ENCODE results near the gene NEK4.
"Not testable (repeated sequence)": the region's sequence is repeated elsewhere in the genome, so short reads cannot be mapped to it uniquely, and the experiment has no call there.

NEK4 gene

DNA sequence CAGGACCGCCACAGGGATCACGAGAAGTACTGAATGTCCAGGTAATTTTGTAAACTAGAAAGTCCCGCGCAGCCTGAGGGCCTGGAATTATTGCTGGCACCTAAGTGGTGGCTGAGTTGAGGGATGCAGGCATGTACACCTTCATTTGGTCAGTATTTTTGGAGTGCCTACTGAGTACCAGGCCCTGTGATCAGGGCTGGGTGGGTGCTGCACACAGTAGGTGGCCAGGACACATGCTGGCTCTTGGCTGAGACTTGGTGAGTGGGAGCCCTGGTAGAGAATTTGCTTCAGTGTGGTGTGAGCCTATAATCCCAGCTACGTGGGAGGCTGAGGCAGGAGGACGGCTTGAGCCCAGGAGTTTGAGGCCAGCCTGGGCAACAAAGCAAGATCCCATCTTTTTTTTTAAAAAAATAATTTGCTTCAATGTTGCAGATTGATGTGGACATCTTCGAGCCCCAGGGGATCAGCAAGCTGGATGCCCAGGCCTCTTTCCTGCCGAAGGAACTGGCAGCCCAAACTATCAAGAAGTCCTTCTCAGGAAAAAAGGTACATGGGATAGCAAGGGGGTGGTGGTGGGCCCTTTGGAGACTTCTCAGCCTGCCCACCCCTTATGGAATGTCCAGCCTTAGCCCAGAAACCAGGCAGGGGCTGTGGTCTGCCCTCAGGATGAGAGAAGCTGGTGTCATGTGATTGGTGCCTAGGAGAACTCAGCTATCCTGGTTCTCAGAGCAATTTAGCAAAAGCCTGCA is 9.3 kb upstream of the NEK4 start:
- DNase-seq = no peak

DNA sequence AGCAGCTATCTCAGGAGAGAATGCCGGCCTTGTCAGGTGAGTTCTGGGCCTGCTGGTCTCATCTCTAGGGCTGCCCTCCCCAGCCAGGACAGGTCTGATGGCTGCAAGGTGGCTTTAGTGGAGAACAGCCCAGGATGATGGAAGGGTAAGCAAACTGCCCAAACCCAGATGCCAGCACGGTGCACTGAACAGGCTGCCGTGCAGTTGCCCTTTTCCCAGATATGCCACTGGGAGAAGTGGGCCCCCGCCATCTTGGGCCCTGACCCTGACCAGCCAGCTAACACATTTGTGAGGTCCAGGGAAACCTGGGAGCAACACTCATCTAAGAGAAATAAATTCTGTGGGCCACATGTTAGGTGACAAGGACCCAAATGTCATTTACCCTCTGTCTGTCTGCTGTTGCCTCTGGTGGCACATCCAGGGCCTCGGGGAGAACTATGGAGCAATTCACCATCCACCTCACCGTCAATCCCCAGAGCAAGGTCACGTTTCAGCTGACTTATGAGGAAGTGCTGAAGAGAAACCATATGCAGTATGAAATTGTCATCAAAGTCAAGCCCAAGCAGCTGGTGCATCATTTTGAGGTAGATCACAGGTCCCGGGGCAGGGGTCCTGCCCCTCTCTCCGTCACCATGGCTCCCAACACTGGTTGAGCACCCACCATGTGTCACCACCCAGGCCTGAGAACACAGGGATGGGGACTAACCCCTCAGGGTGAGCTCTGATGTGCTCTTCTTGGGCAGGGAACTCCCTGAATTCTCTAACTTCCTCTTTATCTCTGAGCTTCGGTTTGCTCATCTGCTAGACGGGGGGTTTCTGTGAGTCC is 8.5 kb upstream of the NEK4 start:
- no peak for DNase-seq

DNA sequence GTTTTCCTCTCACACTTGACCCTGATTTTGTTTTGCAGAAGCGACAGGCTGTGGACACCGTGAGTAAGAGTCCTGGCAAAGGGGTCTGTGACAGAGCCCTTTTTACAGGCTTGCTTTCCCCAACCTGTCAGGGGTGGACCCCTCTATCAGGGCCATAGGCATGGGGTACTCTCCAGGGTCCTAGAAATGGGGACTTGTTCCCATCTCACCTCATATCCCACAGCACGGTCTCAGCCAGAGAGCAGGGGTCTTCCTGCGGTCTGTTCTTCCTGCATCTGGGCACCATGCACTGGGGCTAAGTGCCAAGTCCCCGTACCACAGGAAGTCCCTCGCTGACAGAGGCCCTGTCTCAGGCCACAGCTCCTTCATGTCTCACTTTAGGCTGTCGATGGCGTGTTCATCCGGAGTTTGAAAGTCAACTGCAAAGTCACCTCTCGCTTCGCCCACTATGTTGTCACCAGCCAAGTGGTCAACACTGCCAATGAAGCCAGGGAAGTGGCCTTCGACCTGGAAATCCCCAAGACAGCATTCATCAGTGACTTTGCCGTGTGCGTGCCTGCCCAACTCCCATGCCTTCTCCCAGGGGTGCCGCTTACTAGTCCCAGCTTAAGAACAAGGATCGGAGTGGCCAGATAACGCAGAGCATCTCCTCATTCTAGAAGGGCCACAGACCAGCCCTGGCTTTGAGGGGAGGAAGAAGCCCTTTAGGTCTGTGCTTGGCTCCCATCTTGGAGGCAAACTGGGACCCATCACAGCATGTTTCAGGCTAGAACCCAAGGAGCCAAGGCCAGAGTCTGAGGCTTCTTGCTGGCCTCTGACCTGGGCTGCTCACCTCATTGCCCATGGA is 7.4 kb upstream of the NEK4 start:
- no peak for DNase-seq

DNA sequence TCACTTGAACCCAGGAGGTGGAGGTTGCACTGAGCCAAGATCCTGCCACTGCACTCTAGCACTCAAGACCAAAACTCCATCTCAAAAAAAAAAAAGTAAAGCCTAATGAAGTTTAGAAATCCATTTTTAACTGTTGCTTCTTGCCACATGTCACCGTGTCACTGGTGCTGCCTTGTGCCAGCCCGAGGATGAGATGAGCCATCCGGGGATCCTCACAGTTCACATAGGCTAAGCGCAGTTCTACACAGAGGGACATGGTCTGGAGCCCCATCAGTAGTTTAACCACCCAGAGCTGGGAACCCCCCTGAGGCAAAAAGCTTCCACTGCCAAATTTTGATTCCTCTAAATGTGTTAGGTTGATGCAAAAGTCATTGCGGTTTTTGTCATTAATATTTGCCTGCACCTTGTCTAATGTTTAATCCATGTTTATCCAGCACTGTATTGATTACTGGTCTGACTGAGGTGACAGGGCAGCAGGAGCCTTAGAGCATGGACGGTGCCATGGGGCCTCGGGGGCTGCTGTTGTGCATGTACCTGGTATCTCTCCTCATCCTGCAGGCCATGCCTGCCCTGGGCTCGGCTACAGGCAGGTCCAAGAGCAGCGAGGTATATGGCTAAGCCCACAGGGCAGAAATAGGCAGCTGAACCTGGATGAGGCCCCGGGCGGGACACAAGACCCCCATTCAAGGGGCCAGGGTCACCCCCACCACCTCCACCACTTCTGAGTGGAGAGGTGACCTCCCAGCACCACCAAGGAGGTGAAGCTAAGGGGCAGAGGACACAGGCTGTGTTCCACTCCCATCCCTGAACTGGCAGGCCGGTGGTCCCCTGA is 6.6 kb upstream of the NEK4 start, which contains the start of gene ITIH1:
Gene ITIH1, plus strand, starts transcription at position 473 of the 832 bp plus-strand sequence. Its CDS starts 17 bp downstream, at position 490.
- DNase-seq = no peak

DNA sequence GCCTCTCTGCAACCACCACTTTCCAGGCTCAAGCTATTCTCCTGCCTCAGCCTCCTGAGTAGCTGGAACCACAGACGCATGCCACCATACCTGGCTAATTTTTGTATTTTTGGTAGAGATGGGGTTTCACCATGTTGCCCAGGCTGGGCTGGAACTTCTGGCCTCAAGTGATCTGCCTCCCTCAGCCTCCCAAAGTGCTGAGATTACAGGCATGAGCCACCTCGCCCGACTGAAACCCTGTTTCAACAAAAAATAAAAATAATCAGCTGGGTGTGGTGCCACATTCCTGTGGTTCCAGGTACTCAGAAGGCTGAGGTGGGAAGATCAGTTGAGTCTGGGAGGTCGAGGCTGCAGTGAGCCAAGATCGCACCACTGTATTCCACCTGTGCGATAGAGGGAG is 5.7 kb upstream of the NEK4 start:
- DNase-seq = not testable (repeated sequence)

DNA sequence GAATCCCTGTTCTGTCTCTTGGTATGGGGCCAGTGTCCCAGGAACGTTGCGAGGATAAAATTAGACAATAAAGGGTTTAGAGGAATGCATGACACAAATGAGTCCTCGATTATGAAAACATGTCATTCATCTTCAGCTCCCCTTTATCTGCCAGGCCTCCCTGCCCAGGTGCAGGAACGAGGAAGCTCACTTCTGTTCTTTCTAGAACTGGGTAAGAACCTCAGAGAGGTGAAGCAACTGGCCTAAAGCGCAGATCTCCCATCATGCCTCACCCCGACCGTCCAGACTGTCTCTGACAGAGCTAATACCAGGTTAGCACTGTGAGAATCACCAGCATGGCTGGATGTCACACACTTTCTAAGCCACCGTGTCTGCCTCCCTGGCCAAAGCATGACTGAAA is 5.1 kb upstream of the NEK4 start:
- DNase-seq = no peak

DNA sequence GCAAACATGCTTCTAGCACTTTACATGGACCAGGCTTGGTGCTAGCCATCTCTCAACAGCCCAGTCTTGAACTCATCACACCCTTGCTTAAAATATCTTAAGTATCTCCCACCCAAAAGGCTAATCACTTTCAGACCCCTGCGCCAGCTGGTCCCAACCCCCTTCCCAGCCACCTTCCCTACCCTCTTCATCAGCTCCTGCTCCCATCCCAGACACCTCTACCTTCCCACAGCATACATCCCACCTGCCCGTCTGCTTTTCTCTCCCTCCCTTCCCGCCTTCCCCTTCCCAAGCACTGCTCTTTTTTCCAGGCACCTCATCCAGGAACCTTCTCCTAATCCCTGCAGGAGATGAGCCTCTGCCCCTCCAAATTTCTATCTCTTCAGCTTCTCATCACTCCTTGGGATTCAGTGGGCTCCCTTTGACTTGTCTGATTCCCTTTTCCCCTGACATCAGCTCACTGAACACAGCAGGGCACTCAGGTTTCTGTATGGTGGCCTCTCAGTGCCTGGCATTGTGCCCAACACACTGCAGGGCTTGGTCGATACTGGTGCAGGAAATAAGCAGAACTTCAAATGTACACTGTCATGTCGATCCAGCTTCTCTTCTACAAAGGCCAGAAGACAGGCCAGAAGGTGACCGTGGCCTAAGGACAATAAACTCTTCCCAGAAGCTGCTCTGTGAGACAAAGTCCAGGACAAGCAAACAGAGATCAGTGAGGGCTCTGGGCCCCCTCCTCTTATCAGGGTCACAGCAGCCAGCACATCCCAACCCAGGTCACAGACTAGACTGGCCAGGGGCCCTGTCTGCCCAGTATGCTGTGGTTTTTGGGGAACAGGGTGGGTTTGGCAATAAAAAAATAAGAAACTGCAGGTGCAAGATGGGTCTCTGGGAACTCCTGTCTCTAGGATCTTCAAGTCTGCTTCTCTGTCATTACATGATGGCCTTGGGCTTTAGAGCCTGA is 4.4 kb upstream of the NEK4 start:
- DNase-seq = peak in 1 of 56 donors; percentile 12

DNA sequence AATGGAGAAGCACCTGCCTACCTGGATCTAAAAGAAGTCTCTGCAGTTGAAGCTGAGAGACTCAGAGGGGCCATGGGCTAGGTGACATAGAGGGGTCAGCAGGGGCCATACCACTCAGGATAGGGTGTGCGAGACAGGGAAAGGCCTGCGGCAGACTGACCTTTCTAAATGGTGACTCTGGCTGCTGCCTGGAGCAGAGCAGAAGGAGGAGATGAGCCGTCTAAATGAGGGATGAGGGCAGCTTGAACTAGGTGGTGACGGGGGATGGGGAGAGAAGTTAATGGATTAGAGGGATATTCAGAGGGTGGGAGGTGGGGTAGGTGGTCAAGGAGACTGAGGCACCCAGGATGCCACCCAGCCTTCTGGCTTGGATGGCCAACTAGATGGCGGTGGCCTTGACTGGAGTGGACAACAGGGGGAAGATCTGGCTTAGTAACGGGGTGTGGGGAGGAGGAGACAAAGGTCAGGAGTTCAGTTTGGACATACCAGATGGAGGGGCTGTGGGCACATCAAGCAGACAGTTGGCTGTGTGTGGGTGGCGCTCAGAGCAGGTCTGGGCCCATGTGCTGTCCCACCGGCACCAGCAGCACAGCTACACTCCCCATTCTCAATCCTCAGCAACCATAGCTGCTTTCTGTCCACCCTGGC is 3.5 kb upstream of the NEK4 start:
- DNase-seq = no peak

DNA sequence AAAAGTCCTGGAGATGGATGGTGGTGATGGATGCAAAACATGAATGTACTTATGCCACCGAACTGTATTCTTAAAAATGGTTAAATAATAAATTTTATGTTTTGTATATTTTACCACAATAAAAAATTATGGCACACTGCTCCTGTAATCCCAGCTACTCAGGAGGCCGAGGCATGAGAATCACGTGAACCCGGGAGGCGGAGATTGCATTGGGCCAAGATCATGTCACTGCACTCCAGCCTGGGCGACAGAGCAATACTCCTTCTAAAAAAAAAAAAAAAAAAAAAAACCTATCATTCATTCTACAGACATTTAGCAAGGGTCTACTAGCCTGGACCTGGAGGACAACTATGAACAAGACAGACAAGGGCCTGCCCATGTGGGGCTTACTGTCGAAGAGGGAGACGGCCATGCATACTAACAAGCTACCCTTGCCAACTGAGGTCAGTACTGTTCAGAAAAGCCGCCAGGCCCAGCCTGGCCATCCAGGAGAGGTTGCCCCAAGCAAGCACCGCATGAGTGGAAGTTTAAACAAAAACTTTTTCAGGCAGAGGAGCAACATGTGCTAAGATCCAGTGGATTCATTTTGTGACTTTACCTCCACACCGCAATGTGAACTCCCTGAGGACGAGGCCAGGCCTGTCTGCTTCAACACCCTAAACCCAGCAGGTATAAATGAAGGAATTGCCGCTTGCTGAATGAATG is 2.8 kb upstream of the NEK4 start:
- DNase-seq = no peak

DNA sequence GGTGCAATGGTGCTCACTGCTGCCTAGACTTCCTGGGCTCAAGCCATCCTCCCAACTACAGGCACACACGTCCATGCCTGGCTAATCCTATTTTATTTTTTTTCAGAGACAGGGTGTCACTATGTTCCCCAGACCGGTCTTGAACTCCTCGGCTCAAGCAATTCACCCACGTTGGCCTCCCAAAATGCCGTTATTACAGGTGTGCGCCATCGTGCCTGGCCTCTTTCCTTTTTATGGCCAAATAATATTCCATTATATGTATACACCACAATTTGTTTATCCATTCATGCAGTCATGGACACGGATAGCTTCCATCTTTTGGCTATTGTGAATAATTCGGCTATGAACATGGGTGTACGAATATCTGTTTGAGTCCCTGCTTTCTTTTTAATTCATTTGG is 962 bp upstream of the NEK4 start:
- DNase-seq = no peak

DNA sequence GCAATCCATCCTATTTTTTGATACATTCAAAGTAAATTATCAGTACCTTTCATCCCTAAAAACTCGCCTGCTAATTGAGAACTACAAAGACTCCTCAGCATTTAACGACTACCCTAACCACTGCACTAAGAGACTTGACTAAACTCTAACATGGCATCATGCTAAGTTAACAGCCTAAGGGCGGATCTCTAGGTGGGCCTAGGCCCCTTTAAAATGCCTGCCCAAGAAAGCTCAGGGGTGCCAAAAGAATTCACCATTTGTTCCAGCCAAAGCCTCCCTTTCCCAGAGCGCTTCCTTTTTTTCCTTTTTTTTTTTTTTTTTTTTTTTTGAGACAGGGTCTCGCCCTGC is 568 bp upstream of the NEK4 start:
- DNase-seq = no peak

DNA sequence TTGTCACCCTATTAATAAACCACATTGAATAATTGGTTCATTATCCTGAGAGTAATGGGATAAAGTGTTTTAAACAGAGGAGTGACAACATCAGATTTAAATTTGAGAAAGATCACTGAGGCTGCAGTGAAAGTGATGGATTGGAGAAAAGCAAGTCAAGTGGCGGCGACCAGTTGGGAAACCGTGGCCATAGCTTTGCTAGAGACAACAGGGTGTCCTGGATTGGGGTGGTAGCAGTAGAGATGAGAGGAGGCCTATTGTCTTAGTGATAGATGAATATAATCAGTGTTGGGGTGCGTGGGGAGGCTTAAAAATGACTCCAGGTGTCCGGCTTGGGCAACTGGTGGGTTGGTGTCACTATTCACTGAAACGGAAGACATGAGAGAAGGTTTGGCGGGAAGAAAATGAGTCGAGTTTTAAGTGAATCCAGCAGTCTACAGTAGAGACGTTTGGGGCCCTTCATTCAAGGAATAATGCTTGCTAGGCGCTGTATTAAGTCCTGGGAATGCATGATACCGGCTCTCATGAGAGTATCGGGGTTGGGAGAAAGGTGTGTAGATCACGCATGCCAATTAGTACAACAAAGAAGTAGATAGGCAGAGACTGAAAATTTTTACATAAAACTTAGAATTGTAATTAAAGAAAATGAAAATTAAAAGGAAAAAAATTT is 819 bp downstream of the NEK4 start:
- no peak for DNase-seq

DNA sequence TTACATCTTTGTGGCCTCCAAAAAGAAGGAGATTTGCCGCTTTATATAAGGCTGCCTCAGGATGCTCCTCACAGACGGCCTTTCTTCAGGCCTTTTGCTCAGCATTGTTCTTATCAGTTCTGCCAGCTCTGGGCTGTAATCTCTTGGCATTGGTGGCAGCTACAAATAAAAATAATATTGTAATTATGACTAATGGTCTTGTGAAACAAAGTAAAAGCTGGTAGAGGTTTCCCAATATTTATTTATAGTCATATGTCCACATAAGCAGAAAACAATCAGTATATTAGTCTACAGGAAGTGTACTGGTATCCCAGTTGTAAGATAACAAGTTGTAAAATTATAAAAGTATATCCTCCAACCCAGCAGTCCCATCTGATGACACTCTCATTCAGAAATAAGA is 7.3 kb downstream of the NEK4 start:
- DNase-seq = no peak

DNA sequence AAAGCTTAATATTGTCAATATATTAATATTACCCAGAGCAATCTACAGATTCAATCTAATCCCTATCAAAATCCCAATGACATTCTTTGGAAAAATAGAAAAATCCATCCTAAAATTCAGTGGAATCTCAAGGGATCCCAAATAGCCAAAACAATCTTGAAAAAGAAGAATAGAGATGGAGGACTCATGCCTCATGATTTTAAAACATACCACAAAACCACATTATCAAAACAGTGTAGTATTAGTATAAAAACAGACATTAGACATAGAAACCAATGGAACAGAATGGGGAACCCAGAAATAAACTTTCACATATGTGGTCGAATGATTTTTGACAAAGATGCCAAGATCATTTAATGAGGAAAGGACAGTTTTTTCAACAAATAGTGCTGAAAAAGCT is 14.6 kb downstream of the NEK4 start:
- no peak for DNase-seq

DNA sequence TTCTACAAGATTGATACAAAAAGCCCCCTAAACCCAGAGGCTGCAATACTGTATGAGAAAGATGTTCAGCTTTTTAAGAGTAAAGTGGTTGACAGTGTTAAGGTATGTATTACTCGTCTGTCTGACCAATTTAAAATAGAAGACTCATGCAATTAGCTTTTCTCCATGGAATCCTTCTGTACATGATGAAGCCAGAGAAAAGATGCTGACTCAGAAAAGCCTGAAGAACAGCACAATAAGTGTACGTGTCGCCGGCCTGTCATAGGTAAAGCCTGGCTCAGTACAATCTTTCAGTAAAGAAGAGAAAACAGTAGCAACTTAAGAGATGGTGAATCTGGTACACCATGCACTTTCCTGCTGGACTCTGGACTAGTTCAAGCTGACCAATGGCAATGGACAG is 16.4 kb downstream of the NEK4 start:
- no peak for DNase-seq

DNA sequence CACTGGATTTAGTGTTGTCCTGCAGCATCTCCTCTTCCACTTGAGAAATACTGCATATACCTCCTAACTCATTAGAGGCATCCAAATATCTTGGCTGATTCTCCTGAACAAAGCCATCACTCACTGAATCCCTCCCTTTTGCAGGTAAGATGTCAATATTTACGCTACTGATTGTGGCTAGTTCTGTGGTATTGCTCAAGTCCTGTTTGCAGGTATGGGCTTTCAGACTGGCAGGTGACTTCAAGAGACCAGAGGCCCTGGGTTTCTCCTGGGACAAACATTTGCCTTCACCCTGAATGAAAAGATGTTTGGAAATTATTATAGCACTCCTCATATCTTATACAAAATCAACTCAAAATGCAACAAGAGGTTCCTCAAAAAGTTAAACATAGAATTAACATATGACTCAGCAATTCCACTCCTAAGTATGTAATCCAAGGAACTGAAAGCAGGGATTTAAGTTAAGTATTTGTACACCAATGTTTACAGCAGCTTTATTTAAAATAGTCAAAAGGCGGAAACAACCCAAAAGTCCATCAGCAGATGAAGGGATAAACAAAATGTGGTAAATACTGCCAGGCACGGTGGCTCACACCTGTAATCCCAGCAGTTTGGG is 18.6 kb downstream of the NEK4 start:
- no peak for DNase-seq

DNA sequence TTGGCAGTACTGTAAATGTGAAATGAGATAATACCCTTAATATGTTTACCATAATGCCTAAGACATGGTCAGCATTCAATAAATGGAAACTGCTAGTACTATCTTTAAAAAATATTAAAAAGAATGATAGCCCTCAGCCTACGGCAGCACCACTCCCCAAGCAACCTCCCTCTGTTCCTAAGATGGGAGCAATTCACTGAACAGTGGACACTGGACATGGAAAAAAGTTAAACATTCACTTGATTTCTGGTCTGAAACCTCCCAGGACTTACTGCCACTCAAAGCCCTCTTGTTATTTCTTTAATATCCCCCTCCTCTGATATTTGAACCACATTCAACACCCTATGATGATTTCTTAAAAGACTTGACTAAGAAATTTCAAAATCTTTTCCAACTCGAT is 27.0 kb downstream of the NEK4 start:
- no peak for DNase-seq

DNA sequence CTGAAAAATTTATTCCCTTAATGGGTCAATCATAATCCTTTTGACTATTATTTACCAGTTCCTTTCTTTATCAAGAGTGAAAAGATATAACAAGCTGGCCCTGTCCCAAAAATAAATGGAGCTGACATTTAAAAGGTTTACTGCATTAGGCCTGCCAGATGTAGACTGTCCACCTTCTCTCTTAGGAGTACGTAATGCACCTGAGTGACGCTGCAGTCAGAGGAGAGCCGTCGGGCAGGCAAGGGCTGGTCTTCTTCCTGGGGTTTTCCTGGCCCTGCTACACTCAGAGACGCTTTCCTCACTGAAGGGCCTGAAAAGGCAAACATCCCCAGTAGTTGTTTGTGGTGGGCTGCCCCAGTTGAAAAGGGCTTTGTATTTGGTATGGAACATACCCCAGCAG is 27.6 kb downstream of the NEK4 start:
- DNase-seq = no peak
